CD4-positive, alpha-beta T cell treated with Interleukin-12 subunit alpha and Interleukin-12 subunit beta, for 1 hour (primary cell): ENCODE results near the gene PLEKHG3.

Source experiments
- DNase-seq: peaks from one replicate; pipeline ENCODE4 v3.0.0-alpha.2; 2020

The PLEKHG3 gene

GRCh38 chr14:64766430-64767151, 62.4 kb downstream of the PLEKHG3 start:
- DNase-seq: no peak

- DNase-seq: no peak
Observed at GRCh38 chr14:64767215-64767964, 63.2 kb downstream of the PLEKHG3 start.

GRCh38 chr14:64768401-64769095, 64.3 kb downstream of the PLEKHG3 start:
- no peak for DNase-seq

- no peak for DNase-seq
Observed at GRCh38 chr14:64769096-64770020, 65.1 kb downstream of the PLEKHG3 start.

- no peak for DNase-seq
Observed at GRCh38 chr14:64770751-64771150, 66.5 kb downstream of the PLEKHG3 start.

- no peak for DNase-seq
Observed at GRCh38 chr14:64771161-64771560, 66.9 kb downstream of the PLEKHG3 start.

- no peak for DNase-seq
Observed at GRCh38 chr14:64772397-64772950, 68.2 kb downstream of the PLEKHG3 start.

GRCh38 chr14:64773046-64773445, 68.8 kb downstream of the PLEKHG3 start:
- no peak for DNase-seq

GRCh38 chr14:64773577-64773976, 69.4 kb downstream of the PLEKHG3 start:
- DNase-seq: no peak

- DNase-seq: no peak
Observed at GRCh38 chr14:64774272-64774671, 70.0 kb downstream of the PLEKHG3 start.

GRCh38 chr14:64775081-64775777, 71.0 kb downstream of the PLEKHG3 start:
- no peak for DNase-seq

- no peak for DNase-seq
Observed at GRCh38 chr14:64777461-64777860, 73.2 kb downstream of the PLEKHG3 start.

GRCh38 chr14:64778104-64778754, 74.0 kb downstream of the PLEKHG3 start:
- no peak for DNase-seq

GRCh38 chr14:64779472-64779871, 75.2 kb downstream of the PLEKHG3 start:
- no peak for DNase-seq

- no peak for DNase-seq
Observed at GRCh38 chr14:64782196-64782595, 78.0 kb downstream of the PLEKHG3 start.

GRCh38 chr14:64784006-64784405, 79.8 kb downstream of the PLEKHG3 start:
- no peak for DNase-seq

- no peak for DNase-seq
Observed at GRCh38 chr14:64786296-64787149, 82.3 kb downstream of the PLEKHG3 start.

GRCh38 chr14:64787619-64788018, 83.4 kb downstream of the PLEKHG3 start:
- DNase-seq: no peak

- DNase-seq: no peak
Observed at GRCh38 chr14:64788706-64789105, 84.5 kb downstream of the PLEKHG3 start.

- no peak for DNase-seq
Observed at GRCh38 chr14:64789696-64790095, 85.5 kb downstream of the PLEKHG3 start.
